H9 (cell line): ENCODE measurements around the gene DQX1. TPM values are rescaled to one million over a fixed set of nuclear protein-coding genes. Genes with fewer than 3 reads are reported as not detected.
A peak's percentile ranks its signal among the peaks of the same experiment; 100 is the strongest.

Source experiments
- DNase-seq: peaks from one replicate; pipeline ENCODE4 v3.0.0-alpha.2; 2017
- H2AFZ ChIP-seq: one replicate; pipeline ENCODE4 v1.6.1; 2013; ENCODE audit warnings: mild to moderate bottlenecking, low read length, control low read depth, moderate library complexity
- H2AK5ac ChIP-seq: 2 replicates; pipeline ENCODE4 v1.6.1; 2013; ENCODE audit warnings: low read length, control low read depth, mixed read lengths; ENCODE audit not compliant: insufficient read length
- H2BK120ac ChIP-seq: one replicate; pipeline ENCODE4 v1.6.1; 2013; ENCODE audit warnings: low read depth, mild to moderate bottlenecking, low read length, control low read depth, inconsistent platforms; ENCODE audit not compliant: poor library complexity, severe bottlenecking
- H2BK12ac ChIP-seq: 2 replicates; pipeline ENCODE4 v1.6.1; 2013; ENCODE audit warnings: low read length, control low read depth, mixed read lengths, low read depth; ENCODE audit not compliant: insufficient read length
- H2BK15ac ChIP-seq: 2 replicates; pipeline ENCODE4 v1.6.1; 2013; ENCODE audit warnings: low read depth, low read length, control low read depth
- H2BK20ac ChIP-seq: one replicate; pipeline ENCODE4 v1.6.1; 2013; ENCODE audit warnings: low read depth, mild to moderate bottlenecking, low read length, control low read depth, inconsistent platforms; ENCODE audit not compliant: poor library complexity, severe bottlenecking
- H2BK5ac ChIP-seq: 2 replicates; pipeline ENCODE4 v1.6.1; 2013; ENCODE audit warnings: low read length, control low read depth, mixed read lengths; ENCODE audit not compliant: insufficient read length
- H3K14ac ChIP-seq: 2 replicates; pipeline ENCODE4 v1.6.1; 2013; ENCODE audit warnings: low read length, control low read depth; ENCODE audit not compliant: insufficient read depth
- H3K18ac ChIP-seq: 2 replicates; pipeline ENCODE4 v1.6.1; 2013; ENCODE audit warnings: low read depth, mild to moderate bottlenecking, mixed read lengths, low read length, control low read depth; ENCODE audit not compliant: insufficient read length
- H3K23ac ChIP-seq: 2 replicates; pipeline ENCODE4 v1.6.1; 2013; ENCODE audit warnings: low read length, control low read depth, mixed read lengths, low read depth; ENCODE audit not compliant: insufficient read length
- H3K23me2 ChIP-seq: 2 replicates; pipeline ENCODE4 v1.6.1; 2013; ENCODE audit warnings: low read depth, mild to moderate bottlenecking, mixed read lengths, low read length, control low read depth; ENCODE audit not compliant: insufficient read length, poor library complexity, severe bottlenecking
- H3K27ac ChIP-seq: 2 replicates; pipeline ENCODE4 v1.5.1; 2013; ENCODE audit warnings: low read length, control low read depth, mixed read lengths, low read depth; ENCODE audit not compliant: insufficient read length
- H3K27me3 ChIP-seq: 2 replicates; pipeline ENCODE4 v1.6.1; 2013; ENCODE audit warnings: low read length, control low read depth, inconsistent platforms; ENCODE audit not compliant: insufficient read depth
- H3K4ac ChIP-seq: 2 replicates; pipeline ENCODE4 v1.6.1; 2013; ENCODE audit warnings: low read depth, mild to moderate bottlenecking, control low read depth, inconsistent platforms, low read length, moderate library complexity
- H3K4me1 ChIP-seq: 2 replicates; pipeline ENCODE4 v1.6.1; 2013; ENCODE audit warnings: low read length, control low read depth, inconsistent platforms; ENCODE audit not compliant: insufficient read depth
- H3K4me2 ChIP-seq: 2 replicates; pipeline ENCODE4 v1.6.1; 2013; ENCODE audit warnings: low read length, control low read depth, mixed read lengths; ENCODE audit not compliant: insufficient read length, insufficient read depth
- H3K56ac ChIP-seq: 2 replicates; pipeline ENCODE4 v1.6.1; 2013; ENCODE audit warnings: low read depth, mild to moderate bottlenecking, mixed read lengths, low read length, control low read depth; ENCODE audit not compliant: insufficient read length
- H3K79me1 ChIP-seq: 2 replicates; pipeline ENCODE4 v1.6.1; 2013; ENCODE audit warnings: low read depth, mild to moderate bottlenecking, moderate library complexity, low read length, control low read depth, inconsistent platforms; ENCODE audit not compliant: insufficient read depth, poor library complexity, severe bottlenecking
- H3K79me2 ChIP-seq: 2 replicates; pipeline ENCODE4 v1.6.1; 2013; ENCODE audit warnings: low read length, control low read depth, inconsistent platforms; ENCODE audit not compliant: insufficient read depth
- H3K9ac ChIP-seq: 2 replicates; pipeline ENCODE4 v1.6.1; 2013; ENCODE audit warnings: low read length, control low read depth, mixed read lengths; ENCODE audit not compliant: insufficient read length; ENCODE audit errors: extremely low read depth
- H3K9me3 ChIP-seq: one replicate; pipeline ENCODE4 v1.6.1; 2013; ENCODE audit warnings: low read depth, low read length, inconsistent platforms; ENCODE audit not compliant: control insufficient read depth
- H3T11ph ChIP-seq: one replicate; pipeline ENCODE4 v1.6.1; 2013; ENCODE audit warnings: mild to moderate bottlenecking, low read length, control low read depth, inconsistent platforms
- H4K20me1 ChIP-seq: one replicate; pipeline ENCODE4 v1.6.1; 2013; ENCODE audit not compliant: control insufficient read depth, insufficient read length, insufficient read depth
- H4K5ac ChIP-seq: 2 replicates; pipeline ENCODE4 v1.6.1; 2013; ENCODE audit warnings: low read depth, mild to moderate bottlenecking, mixed read lengths, low read length, control low read depth; ENCODE audit not compliant: insufficient read length
- H4K8ac ChIP-seq: replicated peaks from 2 replicates; pipeline ENCODE4 v1.6.1; 2013; ENCODE audit warnings: low read length, control low read depth, mixed read lengths, low read depth; ENCODE audit not compliant: insufficient read length
- H4K91ac ChIP-seq: 2 replicates; pipeline ENCODE4 v1.6.1; 2013; ENCODE audit warnings: low read depth, mild to moderate bottlenecking, moderate library complexity, mixed read lengths, low read length, control low read depth; ENCODE audit not compliant: insufficient read length
- H3K27ac Mint-ChIP-seq, 3 experiments: 2 replicates in 2 of 3; 3 replicates in 1 of 3; pipeline ENCODE4 v1.8.0; 2020 to 2021; ENCODE audit warnings: mixed read lengths in 3 of 3, mild to moderate bottlenecking in 1 of 3, moderate library complexity in 1 of 3
- H3K27me3 Mint-ChIP-seq: 2 replicates; pipeline ENCODE4 v1.8.0; 2021; ENCODE audit warnings: low read depth, mild to moderate bottlenecking, moderate library complexity, mixed read lengths
- H3K36me3 Mint-ChIP-seq, 3 experiments: 2 replicates in 2 of 3; 3 replicates in 1 of 3; pipeline ENCODE4 v1.8.0; 2020 to 2021; ENCODE audit warnings: low read depth in 3 of 3, mixed read lengths in 3 of 3; ENCODE audit not compliant: insufficient read depth in 1 of 3
- H3K4me1 Mint-ChIP-seq, 2 experiments: 2 replicates each; pipeline ENCODE4 v1.8.0; 2020; ENCODE audit warnings: mixed read lengths in 2 of 2
- H3K4me3 Mint-ChIP-seq, 2 experiments: 2 replicates in 1 of 2; 3 replicates in 1 of 2; pipeline ENCODE4 v1.8.0; 2020 to 2021; ENCODE audit warnings: mild to moderate bottlenecking in 2 of 2, mixed read lengths in 2 of 2, moderate library complexity in 1 of 2
- H3K9me3 Mint-ChIP-seq, 2 experiments: 2 replicates in 1 of 2; 3 replicates in 1 of 2; pipeline ENCODE4 v1.8.0; 2020; ENCODE audit warnings: mild to moderate bottlenecking in 2 of 2, mixed read lengths in 2 of 2, moderate library complexity in 1 of 2
- WGBS: extraction: QIAGEN DNeasy Blood & Tissue Kit; methylation state at CpG from one replicate; pipeline ENCODE4 v1.1.7; 2013; ENCODE audit warnings: missing lambda C conversion rate, low lambda C conversion rate, mixed read lengths; ENCODE audit not compliant: insufficient read length; ENCODE audit errors: extremely low coverage; 5-methylcytosine and 5-hydroxymethylcytosine counted together
- total RNA-seq: library from RNA; stranded (reverse); gene quantifications from 2 replicates; pipeline ENCODE4 v1.2.1, GENCODE V29; 2021
- TF ChIP-seq, protein P1 (sequence below): fragments of 200-600 bp; sonication (generic); conservative IDR thresholded peaks from 3 replicates; pipeline ENCODE4 v1.8.0; 2021; ENCODE audit warnings: antibody characterized with exemption, mild to moderate bottlenecking

DQX1 gene
- total RNA-seq, 1 experiment from 2014 or later = 0.98 TPM

DNA sequence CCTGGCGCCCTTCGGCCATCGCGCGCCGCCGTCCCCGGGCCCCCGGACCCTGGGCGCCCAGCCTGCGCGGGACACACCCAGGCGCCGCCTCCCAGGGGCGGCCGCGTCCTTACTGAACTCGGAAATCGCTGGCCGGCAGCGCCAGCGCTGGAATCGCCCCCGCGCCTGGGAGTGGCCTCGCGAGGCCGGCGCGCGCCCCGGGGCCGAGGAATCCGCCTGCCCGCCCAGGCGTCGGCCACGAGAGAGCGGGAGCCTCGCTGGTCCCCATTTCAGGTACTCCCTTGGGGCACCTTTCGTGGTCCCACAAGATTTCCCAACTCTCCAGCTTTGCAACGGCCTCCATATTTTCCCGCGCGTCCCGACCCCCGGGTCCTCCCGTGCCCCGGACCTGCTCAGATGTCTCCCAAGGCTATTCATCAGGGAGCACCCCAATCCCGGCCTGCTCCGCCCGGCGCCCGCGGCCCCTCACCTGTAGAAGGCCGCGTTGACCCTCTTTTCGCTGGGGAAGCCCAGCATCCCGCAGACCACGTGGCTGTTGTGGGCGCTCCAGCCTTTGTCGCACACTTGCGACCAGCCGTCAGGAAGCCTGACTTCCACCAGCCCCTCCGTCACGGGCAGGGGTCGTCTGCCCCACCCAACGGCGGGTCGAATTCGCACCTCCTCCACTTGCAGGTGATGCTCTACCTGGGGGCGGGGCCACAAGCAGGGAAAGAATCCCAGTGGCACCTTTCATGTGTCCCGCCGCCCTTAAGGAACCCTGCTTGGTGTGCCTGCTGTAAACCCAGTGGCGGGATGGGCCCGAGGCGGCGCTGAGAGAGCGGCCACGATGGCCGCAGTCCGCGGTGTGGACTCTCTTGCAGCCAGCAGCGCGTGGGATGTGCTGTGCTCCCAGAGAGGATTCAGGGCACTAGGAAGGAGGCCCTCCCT lies 23.1 kb upstream of the DQX1 start:
- no peak overlapping the region for H3K23ac ChIP-seq
- no peak overlapping the region for H3K56ac ChIP-seq
- DNase-seq = peak; percentile 90
- H2BK20ac ChIP-seq = no peak overlapping the region
- H3K18ac ChIP-seq = no peak overlapping the region
- 0 out of 2 replicates have a peak, but pooled peaks cover 2% of the 10 kb centered on the region for H3K4me1 ChIP-seq
- peak overlapping the region; percentile 43 for H3K9ac ChIP-seq
- H3K23me2 ChIP-seq = peaks cover 13% of the 10 kb centered on the region
- H3K14ac ChIP-seq = peak overlapping the region; percentile 61; the same call in 1 of the 2 replicates
- Mint-ChIP-seq H3K4me1 (peaks cover 28 to 29% of the 10 kb centered on the region in 2 experiments), H3K9me3 (no peaks in the 10 kb centered on the region), H3K27ac (0 out of 7 replicates have a peak overlapping the region, but pooled peaks of 1 of the 3 experiments have one; percentile 12), H3K36me3 (peaks cover 0 to 7% (median 4%) of the 10 kb centered on the region in 3 experiments; a peak in 6 of 7 replicates), H3K4me3 (peak overlapping the region; percentile 76 to 78), H3K27me3 (peaks cover 54% of the 10 kb centered on the region)
- peak overlapping the region; percentile 78 for H3K4me2 ChIP-seq
- TF ChIP-seq, protein P1, sequence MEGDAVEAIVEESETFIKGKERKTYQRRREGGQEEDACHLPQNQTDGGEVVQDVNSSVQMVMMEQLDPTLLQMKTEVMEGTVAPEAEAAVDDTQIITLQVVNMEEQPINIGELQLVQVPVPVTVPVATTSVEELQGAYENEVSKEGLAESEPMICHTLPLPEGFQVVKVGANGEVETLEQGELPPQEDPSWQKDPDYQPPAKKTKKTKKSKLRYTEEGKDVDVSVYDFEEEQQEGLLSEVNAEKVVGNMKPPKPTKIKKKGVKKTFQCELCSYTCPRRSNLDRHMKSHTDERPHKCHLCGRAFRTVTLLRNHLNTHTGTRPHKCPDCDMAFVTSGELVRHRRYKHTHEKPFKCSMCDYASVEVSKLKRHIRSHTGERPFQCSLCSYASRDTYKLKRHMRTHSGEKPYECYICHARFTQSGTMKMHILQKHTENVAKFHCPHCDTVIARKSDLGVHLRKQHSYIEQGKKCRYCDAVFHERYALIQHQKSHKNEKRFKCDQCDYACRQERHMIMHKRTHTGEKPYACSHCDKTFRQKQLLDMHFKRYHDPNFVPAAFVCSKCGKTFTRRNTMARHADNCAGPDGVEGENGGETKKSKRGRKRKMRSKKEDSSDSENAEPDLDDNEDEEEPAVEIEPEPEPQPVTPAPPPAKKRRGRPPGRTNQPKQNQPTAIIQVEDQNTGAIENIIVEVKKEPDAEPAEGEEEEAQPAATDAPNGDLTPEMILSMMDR = no peak
- H3K9me3 ChIP-seq = no peaks in the 10 kb centered on the region
- no peak overlapping the region for H2BK5ac ChIP-seq
- H3K27ac ChIP-seq = no peak overlapping the region
- no CpG with 5 or more reads among the region's 85 CpGs for WGBS
- H3T11ph ChIP-seq = no peak overlapping the region
- no peak overlapping the region for H2AK5ac ChIP-seq
- H2BK120ac ChIP-seq = no peak overlapping the region
- 0 out of 2 replicates have a peak, but pooled peaks cover 2% of the 10 kb centered on the region for H3K79me2 ChIP-seq
- no peaks in the 10 kb centered on the region for H4K20me1 ChIP-seq
- H2BK12ac ChIP-seq = no peak overlapping the region
- no peak overlapping the region for H4K5ac ChIP-seq
- no peak overlapping the region for H2AFZ ChIP-seq
- no peaks in the 10 kb centered on the region for H3K79me1 ChIP-seq
- no peak overlapping the region for H4K8ac ChIP-seq
- H2BK15ac ChIP-seq = no peak overlapping the region
- H3K4ac ChIP-seq = no peak overlapping the region
- no peak overlapping the region for H4K91ac ChIP-seq
- H3K27me3 ChIP-seq = no peaks in the 10 kb centered on the region; the same call in 1 of the 2 replicates
